ENCODE data around the gene TNFRSF8. TPM values are rescaled to one million over a fixed set of nuclear protein-coding genes. Genes with fewer than 3 reads are reported as not detected.
"Not testable (repeated sequence)": the region's sequence is repeated elsewhere in the genome, so short reads cannot be mapped to it uniquely, and the experiment has no call there.

TNFRSF8 gene
- total RNA-seq, 2 experiments from 2014 or later, result 0.14 TPM; not detected in 1

DNA sequence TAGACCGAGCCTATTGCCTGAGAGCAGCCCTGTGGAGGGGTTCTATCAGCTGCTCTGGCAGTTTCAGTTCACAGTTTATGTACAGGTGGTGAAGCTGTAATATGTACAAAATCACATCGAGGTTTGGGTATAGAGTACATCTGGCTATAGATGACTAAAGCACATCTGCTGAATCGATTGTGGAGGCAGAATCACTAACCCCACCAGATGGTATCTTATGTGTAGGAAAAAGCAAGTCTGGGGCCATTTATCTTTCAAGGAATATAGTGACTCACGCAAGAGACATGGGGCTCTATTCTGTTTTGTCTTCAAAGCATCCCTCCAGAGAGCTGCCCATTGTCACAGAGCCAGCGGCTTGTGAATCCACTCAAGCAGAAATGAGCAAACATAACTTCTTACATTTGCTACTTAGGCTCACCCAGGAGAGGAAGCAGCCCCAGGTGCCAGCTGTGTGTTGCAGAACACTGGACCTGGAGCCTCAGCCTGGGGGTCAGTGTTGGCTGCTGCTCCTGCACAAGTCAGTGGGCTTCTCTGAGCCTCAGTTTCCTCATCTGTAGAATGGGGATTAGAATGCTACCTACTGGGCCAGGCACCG lies 22.5 kb upstream of the TNFRSF8 start:
- no peak for DNase-seq
- no peak for ATAC-seq (ENCODE audit: poor library complexity)
- H3K27me3 Mint-ChIP-seq, result no peaks in the 10 kb centered on the region
- no peaks in the 10 kb centered on the region for H3K9me3 Mint-ChIP-seq
- H3K36me3 Mint-ChIP-seq (ENCODE audit: low read depth), result no peaks in the 10 kb centered on the region
- H3K27ac Mint-ChIP-seq, result no peak overlapping the region
- H3K4me3 Mint-ChIP-seq, result no peak overlapping the region
- TF ChIP-seq, protein P1, sequence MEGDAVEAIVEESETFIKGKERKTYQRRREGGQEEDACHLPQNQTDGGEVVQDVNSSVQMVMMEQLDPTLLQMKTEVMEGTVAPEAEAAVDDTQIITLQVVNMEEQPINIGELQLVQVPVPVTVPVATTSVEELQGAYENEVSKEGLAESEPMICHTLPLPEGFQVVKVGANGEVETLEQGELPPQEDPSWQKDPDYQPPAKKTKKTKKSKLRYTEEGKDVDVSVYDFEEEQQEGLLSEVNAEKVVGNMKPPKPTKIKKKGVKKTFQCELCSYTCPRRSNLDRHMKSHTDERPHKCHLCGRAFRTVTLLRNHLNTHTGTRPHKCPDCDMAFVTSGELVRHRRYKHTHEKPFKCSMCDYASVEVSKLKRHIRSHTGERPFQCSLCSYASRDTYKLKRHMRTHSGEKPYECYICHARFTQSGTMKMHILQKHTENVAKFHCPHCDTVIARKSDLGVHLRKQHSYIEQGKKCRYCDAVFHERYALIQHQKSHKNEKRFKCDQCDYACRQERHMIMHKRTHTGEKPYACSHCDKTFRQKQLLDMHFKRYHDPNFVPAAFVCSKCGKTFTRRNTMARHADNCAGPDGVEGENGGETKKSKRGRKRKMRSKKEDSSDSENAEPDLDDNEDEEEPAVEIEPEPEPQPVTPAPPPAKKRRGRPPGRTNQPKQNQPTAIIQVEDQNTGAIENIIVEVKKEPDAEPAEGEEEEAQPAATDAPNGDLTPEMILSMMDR (IDR thresholded peaks at IDR 0.05), result no peak
- Histone ChIP-seq H3K4me3 (ENCODE audit: low read length) (no peak overlapping the region), H3K27ac (ENCODE audit: low read depth in 1 of 2, low read length in 2 of 2) (no peak overlapping the region), H3K4me1 (ENCODE audit: insufficient read depth, low read length) (peaks cover 4% of the 10 kb centered on the region), H3K36me3 (ENCODE audit: insufficient read depth, low read length) (no peaks in the 10 kb centered on the region), H3K9me3 (ENCODE audit: control insufficient read depth in 1 of 2, insufficient read depth in 1 of 2, low read length in 2 of 2) (no peaks in the 10 kb centered on the region), H3K27me3 (ENCODE audit: control insufficient read depth in 1 of 2, insufficient read depth in 2 of 2, low read length in 2 of 2) (no peaks in the 10 kb centered on the region)
- POLR2A ChIA-PET, result no interaction called here
- CTCF ChIA-PET, result no interaction called here
- intact Hi-C loops (cut with DNase I, micrococcal nuclease), result no loop called here
- H3K4me1 Mint-ChIP-seq (ENCODE audit: low read depth), result no peaks in the 10 kb centered on the region

DNA sequence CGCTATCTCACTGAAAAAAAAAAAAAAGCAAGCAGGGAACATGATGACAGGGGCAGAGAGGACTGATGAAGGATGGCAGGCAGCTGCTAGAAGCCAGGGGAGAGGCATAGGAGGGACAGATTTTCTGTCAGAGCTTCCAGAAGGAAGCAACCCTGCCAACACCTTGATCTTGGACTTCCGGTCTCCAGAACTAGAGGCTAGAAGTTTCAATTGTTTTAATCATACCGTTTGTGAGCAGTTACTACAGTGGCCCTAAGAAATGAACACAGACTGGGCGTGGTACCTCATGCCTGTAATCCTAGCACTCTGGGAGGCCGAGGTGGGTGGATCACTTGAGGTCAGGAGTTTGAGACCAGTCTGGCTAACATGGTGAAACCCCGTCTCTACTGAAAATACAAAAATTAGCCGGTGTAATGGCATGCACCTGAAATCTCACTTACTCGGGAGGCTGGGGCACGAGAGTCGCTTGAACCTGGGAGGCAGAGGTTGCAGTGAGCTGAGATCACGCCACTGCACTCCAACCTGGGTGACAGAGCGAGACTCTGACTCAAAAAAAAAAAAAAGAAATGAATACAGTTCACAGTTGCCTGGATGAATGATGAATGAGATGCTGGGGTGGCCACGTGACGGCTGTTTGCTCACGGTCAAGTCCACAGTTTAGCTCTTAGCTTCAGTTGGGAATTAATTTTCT lies 18.8 kb upstream of the TNFRSF8 start:
- H3K9me3 ChIP-seq (ENCODE audit: control insufficient read depth in 1 of 2, insufficient read depth in 1 of 2, low read length in 2 of 2); H3K4me3 ChIP-seq (ENCODE audit: low read length); POLR2A ChIA-PET; H3K9me3 Mint-ChIP-seq; ATAC-seq (ENCODE audit: poor library complexity); H3K27ac ChIP-seq (ENCODE audit: low read depth in 1 of 2, low read length in 2 of 2); H3K27me3 ChIP-seq (ENCODE audit: control insufficient read depth in 1 of 2, insufficient read depth in 2 of 2, low read length in 2 of 2); intact Hi-C loops (cut with DNase I, micrococcal nuclease); H3K27me3 Mint-ChIP-seq; H3K36me3 Mint-ChIP-seq (ENCODE audit: low read depth); DNase-seq; H3K4me3 Mint-ChIP-seq; H3K36me3 ChIP-seq (ENCODE audit: insufficient read depth, low read length); H3K4me1 Mint-ChIP-seq (ENCODE audit: low read depth); H3K27ac Mint-ChIP-seq: not testable (repeated sequence)
- CTCF ChIA-PET, result interaction anchor here (0.7 kb wide), 1 partner anchor 62 kb away, joined by 3 read pairs; no protein-coding TSS in a partner anchor
- H3K4me1 ChIP-seq (ENCODE audit: insufficient read depth, low read length), result peaks cover 22% of the 10 kb centered on the region

DNA sequence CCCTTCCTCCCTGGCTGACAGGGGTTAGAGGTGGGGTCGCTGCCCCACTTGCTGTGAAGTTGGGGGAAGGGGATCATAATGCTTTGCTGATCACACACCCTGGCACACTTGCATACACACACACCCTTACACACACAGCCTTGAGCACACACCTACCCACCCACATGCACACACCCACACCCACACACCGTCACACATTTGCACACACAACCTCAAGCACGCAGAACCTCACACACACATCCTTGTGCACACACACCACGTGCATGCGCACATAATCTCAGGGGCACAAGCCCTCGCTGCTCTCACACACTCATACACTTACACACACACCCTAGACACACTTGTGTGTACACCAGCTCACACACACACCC lies 16.4 kb upstream of the TNFRSF8 start:
- H3K4me3 ChIP-seq (ENCODE audit: low read length), result no peak overlapping the region

More for the DNA sequence above, 16.4 kb upstream of the TNFRSF8 start:
- Mint-ChIP-seq H3K27ac (no peak overlapping the region), H3K27me3 (no peaks in the 10 kb centered on the region), H3K9me3 (no peaks in the 10 kb centered on the region), H3K4me3 (no peak overlapping the region), H3K4me1 (ENCODE audit: low read depth) (no peaks in the 10 kb centered on the region), H3K36me3 (ENCODE audit: low read depth) (no peaks in the 10 kb centered on the region)
- TF ChIP-seq, protein P1 (IDR thresholded peaks at IDR 0.05), result no peak
- CTCF ChIA-PET, result no interaction called here
- H3K9me3 ChIP-seq (ENCODE audit: control insufficient read depth in 1 of 2, insufficient read depth in 1 of 2, low read length in 2 of 2), result no peaks in the 10 kb centered on the region
- DNase-seq (no peak), ATAC-seq (ENCODE audit: poor library complexity) (no peak)
- POLR2A ChIA-PET, result no interaction called here
- H3K27ac ChIP-seq (ENCODE audit: low read depth in 1 of 2, low read length in 2 of 2), result no peak overlapping the region
- H3K36me3 ChIP-seq (ENCODE audit: insufficient read depth, low read length), result no peaks in the 10 kb centered on the region
- intact Hi-C loops (cut with DNase I, micrococcal nuclease), result no loop called here
- peaks cover 22% of the 10 kb centered on the region for H3K4me1 ChIP-seq (ENCODE audit: insufficient read depth, low read length)
- H3K27me3 ChIP-seq (ENCODE audit: control insufficient read depth in 1 of 2, insufficient read depth in 2 of 2, low read length in 2 of 2), result no peaks in the 10 kb centered on the region

Measured in CD4-positive, alpha-beta T cell (primary cell).